ENCODE measurements around the gene MAGI2.

The MAGI2 gene

DNA sequence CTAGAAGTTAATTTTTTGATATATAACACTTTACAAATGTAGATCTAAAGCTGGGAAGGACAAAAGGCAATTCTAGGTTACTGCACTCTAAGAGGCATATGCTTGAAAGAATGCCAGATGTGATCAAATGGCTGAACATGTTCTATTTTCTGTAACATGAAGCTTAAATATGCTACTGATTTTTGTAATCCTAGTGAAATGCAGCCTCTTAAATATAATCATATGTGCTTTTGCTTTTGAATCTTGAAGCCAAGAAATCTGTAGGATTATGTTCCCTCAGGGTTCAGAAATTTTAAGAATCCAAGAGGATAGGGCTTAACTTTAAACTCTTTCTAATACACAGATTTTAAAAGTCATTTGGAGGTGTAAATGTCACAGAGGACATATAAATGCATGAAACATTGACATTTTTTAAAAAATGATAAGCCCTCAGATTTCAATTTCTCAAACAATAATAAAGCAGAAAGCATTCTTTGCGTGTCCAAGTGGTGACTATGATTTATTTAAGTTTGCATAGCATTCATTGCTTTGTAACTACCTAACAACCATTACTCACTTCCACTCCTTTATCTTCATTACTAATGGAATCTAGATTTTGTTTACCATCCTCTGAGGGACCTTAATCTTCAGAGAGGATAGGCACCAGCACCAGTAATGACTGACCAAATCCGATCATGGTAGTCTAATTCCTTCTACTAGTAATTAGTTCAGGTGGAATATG lies 170.4 kb downstream of the MAGI2 start:
- no peaks in the 10 kb centered on the region for H3K27me3 ChIP-seq (replicated peaks)
- no peak overlapping the region for H3K4me3 ChIP-seq (ENCODE audit: low read depth, low read length)
- in situ Hi-C loops (cut with HindIII; ENCODE audit: low pct_ligation_motif_present, low sequenced_read_pairs), result no loop called here
- H3K27ac ChIP-seq, result peak overlapping the region; percentile 87
- no peaks in the 10 kb centered on the region for H3K36me3 ChIP-seq (replicated peaks)
- peak; percentile 39 for DNase-seq
- TF ChIP-seq, protein P1, sequence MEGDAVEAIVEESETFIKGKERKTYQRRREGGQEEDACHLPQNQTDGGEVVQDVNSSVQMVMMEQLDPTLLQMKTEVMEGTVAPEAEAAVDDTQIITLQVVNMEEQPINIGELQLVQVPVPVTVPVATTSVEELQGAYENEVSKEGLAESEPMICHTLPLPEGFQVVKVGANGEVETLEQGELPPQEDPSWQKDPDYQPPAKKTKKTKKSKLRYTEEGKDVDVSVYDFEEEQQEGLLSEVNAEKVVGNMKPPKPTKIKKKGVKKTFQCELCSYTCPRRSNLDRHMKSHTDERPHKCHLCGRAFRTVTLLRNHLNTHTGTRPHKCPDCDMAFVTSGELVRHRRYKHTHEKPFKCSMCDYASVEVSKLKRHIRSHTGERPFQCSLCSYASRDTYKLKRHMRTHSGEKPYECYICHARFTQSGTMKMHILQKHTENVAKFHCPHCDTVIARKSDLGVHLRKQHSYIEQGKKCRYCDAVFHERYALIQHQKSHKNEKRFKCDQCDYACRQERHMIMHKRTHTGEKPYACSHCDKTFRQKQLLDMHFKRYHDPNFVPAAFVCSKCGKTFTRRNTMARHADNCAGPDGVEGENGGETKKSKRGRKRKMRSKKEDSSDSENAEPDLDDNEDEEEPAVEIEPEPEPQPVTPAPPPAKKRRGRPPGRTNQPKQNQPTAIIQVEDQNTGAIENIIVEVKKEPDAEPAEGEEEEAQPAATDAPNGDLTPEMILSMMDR (IDR thresholded peaks at IDR 0.05; ENCODE audit: low read depth, low read length, missing control alignments), result no peak

DNA sequence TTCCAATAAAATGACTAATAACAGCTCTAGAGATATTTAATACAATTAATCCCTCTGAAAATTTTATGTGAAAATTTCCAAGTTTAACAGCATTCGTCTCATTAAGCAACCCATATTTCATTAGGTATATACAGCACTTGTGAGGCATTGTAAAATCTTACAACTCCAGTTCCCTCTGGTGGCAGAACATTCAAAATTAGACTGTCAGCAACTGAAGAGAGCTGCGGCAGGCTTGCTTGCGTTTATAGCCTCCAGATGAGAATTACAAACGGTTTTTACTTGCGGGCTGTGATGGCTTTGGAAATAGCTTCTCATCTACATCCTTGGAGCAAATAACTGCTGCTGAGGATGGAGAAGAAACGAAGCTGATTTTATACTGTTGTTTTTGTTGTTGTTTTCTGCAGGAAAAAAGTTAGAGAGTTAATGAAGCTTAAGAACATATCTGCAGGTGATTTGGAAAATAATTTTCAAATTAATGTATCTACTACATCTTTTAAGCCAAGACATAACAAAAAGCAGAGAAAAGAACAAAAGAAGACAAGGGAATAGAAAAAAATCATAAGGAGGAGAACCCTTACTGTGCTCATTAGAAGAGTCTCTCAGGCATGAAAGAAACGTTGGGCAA lies 171.3 kb downstream of the MAGI2 start:
- no peak overlapping the region for H3K4me3 ChIP-seq (ENCODE audit: low read depth, low read length)
- peak overlapping the region; percentile 87 for H3K27ac ChIP-seq

DNA sequence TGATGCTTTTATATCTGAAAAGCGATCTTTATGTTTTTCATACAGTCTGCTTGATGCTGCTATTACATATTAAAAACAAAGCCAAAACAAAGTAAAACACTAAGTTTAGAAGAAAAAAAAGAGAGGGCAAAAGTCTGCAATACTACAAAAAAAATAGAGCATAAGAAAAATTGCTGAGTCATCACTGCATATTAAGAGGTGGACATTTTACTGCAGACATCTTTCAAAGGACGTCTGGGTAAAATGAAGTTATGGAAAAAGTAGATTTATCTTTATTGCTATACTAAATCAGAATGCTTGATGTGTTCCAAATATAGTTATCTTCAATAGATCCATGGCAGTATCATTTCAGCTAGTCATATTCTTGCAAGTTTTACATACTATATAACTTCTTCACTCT lies 172.0 kb downstream of the MAGI2 start:
- TF ChIP-seq, protein P1 (IDR thresholded peaks at IDR 0.05; ENCODE audit: low read depth, low read length, missing control alignments), result no peak
- no peaks in the 10 kb centered on the region for H3K27me3 ChIP-seq (replicated peaks)
- H3K4me3 ChIP-seq (ENCODE audit: low read depth, low read length), result no peak overlapping the region
- no peak for DNase-seq
- no peaks in the 10 kb centered on the region for H3K36me3 ChIP-seq (replicated peaks)
- H3K27ac ChIP-seq, result peak overlapping the region; percentile 37
- in situ Hi-C loops (cut with HindIII; ENCODE audit: low pct_ligation_motif_present, low sequenced_read_pairs), result no loop called here

More for the DNA sequence above, 171.3 kb downstream of the MAGI2 start:
- no peaks in the 10 kb centered on the region for H3K36me3 ChIP-seq (replicated peaks)
- TF ChIP-seq, protein P1 (IDR thresholded peaks at IDR 0.05; ENCODE audit: low read depth, low read length, missing control alignments), result peak; percentile 64
- peak; percentile 71 for DNase-seq
- in situ Hi-C loops (cut with HindIII; ENCODE audit: low pct_ligation_motif_present, low sequenced_read_pairs), result no loop called here
- H3K27me3 ChIP-seq (replicated peaks), result no peaks in the 10 kb centered on the region

DNA sequence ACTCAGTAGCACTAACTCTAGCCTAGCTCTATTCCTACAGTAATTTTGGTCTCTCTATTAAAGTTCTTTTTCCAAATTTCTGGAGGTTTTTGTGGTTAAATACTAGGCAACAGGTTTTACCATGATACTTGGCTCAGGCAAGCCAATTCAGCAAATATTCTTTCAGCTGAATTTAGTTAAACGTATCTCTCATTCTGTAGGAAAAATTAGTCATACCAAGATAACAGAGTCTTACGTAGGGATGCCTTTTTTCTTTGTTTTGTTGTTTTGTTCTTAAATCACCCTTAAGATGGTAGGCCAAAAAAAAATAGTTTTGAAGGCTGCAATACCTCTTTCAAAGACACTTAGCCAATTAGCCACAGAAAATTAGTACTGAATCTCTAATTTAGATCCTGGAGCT lies 180.5 kb downstream of the MAGI2 start:
- Histone ChIP-seq H3K4me3 (ENCODE audit: low read depth, low read length) (no peak overlapping the region), H3K36me3 (replicated peaks) (no peaks in the 10 kb centered on the region), H3K27ac (no peak overlapping the region), H3K27me3 (replicated peaks) (no peaks in the 10 kb centered on the region)
- DNase-seq, result peak; percentile 20
- TF ChIP-seq, protein P1 (IDR thresholded peaks at IDR 0.05; ENCODE audit: low read depth, low read length, missing control alignments), result no peak
- in situ Hi-C loops (cut with HindIII; ENCODE audit: low pct_ligation_motif_present, low sequenced_read_pairs), result no loop called here

DNA sequence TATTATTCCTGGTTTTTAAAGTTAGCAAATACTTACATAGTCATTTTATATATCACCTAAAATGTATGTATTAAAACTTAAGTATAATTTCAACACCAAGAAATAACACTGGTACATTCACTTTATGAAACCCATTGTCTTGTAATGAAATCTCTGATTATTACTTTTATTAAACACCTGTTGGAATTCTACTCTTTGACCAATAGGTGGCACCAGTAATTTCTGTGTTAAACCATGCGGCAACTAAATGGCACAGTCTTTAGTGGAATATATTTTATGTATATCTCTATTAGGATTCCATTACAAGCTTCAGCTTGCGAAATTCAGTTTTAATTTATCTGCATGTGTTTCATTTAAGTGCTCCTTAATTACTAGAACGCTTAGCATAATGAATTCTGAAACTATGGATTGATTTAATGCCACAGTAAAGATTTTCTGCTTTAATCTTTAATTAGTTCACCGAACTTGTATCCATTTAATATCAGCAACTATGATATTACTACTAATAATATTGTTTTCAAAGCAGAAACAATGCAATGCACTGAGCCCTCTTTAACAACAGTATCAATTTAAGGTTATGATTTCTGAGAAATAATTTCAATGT lies 181.3 kb downstream of the MAGI2 start:
- TF ChIP-seq, protein P1 (IDR thresholded peaks at IDR 0.05; ENCODE audit: low read depth, low read length, missing control alignments), result peak; percentile 51
- H3K27me3 ChIP-seq (replicated peaks), result no peaks in the 10 kb centered on the region
- no peak overlapping the region for H3K4me3 ChIP-seq (ENCODE audit: low read depth, low read length)
- H3K36me3 ChIP-seq (replicated peaks), result no peaks in the 10 kb centered on the region
- in situ Hi-C loops (cut with HindIII; ENCODE audit: low pct_ligation_motif_present, low sequenced_read_pairs), result no loop called here
- H3K27ac ChIP-seq, result no peak overlapping the region
- no peak for DNase-seq
